GM12892 (cell line): ENCODE measurements around the gene DAPK2.

Source experiments
- POLR2A ChIP-seq: IDR thresholded peaks from 2 replicates; pipeline ENCODE4 v1.6.1; 2011; ENCODE audit warnings: low read depth, low read length, control low read depth
- POLR2AphosphoS5 ChIP-seq: IDR thresholded peaks from 2 replicates; pipeline ENCODE4 v1.6.1; 2011; ENCODE audit warnings: low read depth, low read length, control low read depth
- TAF1 ChIP-seq: IDR thresholded peaks from 2 replicates; pipeline ENCODE4 v1.6.1; 2011; ENCODE audit warnings: low read depth, mild to moderate bottlenecking, control low read depth, low read length, borderline replicate concordance

- no peak for TF ChIP-seq POLR2A
- no peak for TF ChIP-seq POLR2AphosphoS5
- TF ChIP-seq TAF1 = no peak
These were observed 49.1 kb upstream of the DAPK2 start for GRCh38 chr15:64095431-64095794.
